Measurements from ENCODE around the gene EPN2. TPM values are rescaled to one million over a fixed set of nuclear protein-coding genes. Genes with fewer than 3 reads are reported as not detected.

Gene EPN2
- total and polyA plus RNA-seq, 4 donors: 5.6 to 23.8 (median 12.2) TPM

GRCh38 chr17:19278729-19279128, 41.6 kb downstream of the EPN2 start (continued):
- TF ChIP-seq, protein P1, sequence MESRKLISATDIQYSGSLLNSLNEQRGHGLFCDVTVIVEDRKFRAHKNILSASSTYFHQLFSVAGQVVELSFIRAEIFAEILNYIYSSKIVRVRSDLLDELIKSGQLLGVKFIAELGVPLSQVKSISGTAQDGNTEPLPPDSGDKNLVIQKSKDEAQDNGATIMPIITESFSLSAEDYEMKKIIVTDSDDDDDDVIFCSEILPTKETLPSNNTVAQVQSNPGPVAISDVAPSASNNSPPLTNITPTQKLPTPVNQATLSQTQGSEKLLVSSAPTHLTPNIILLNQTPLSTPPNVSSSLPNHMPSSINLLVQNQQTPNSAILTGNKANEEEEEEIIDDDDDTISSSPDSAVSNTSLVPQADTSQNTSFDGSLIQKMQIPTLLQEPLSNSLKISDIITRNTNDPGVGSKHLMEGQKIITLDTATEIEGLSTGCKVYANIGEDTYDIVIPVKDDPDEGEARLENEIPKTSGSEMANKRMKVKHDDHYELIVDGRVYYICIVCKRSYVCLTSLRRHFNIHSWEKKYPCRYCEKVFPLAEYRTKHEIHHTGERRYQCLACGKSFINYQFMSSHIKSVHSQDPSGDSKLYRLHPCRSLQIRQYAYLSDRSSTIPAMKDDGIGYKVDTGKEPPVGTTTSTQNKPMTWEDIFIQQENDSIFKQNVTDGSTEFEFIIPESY (IDR thresholded peaks at IDR 0.05): no peak

DNA sequence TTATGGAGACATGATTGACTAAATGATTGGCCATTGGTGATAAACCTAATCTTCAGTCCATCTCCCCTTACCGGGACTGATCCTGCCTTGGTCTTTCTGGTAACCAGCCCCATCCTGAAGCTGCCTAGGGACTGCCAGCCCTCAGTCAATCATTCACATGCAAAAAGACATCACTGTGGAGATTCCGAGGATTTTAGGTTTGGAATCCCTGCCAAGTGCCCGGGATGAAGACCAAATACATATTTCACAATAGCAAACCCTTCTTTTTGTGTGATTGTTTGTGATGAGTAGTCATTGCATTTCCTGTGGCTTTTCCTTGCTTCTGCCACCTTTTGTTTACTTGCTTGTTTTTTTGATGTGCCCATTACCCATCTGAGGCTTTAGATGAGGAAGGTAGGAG, 44.0 kb downstream of the EPN2 start:
- Histone ChIP-seq H3K9me3 (ENCODE audit: control insufficient read depth in 4 of 4, low read length in 3 of 4) (no peaks in the 10 kb centered on the region), H3K9ac (ENCODE audit: low read depth in 1 of 2, low read length in 2 of 2) (no peak overlapping the region), H3K27ac (ENCODE audit: low read depth in 1 of 2, low read length in 2 of 2) (no peak overlapping the region), H3K4me3 (ENCODE audit: low read depth in 1 of 3, low read length in 3 of 3) (no peak overlapping the region), H3K4me1 (ENCODE audit: control insufficient read depth in 4 of 4, insufficient read depth in 4 of 4, low read length in 3 of 4) (peaks cover 0 to 3% (median under 1%) of the 10 kb centered on the region in 4 donors), H3K27me3 (ENCODE audit: control insufficient read depth in 4 of 4, insufficient read depth in 4 of 4, low read length in 3 of 4) (no peaks in the 10 kb centered on the region), H3K36me3 (ENCODE audit: control insufficient read depth in 4 of 4, insufficient read depth in 3 of 4, low read depth in 1 of 4, low read length in 3 of 4) (peaks cover 0 to 5% (median under 1%) of the 10 kb centered on the region in 4 donors)
- no peak for DNase-seq (ENCODE audit: low spot score)
- TF ChIP-seq REST (IDR thresholded peaks at IDR 0.05): no peak
- no peak for TF ChIP-seq FOXA1 (IDR thresholded peaks at IDR 0.05)
- no peak for TF ChIP-seq MAX (IDR thresholded peaks at IDR 0.05)
- no peak for TF ChIP-seq ATF3 (IDR thresholded peaks at IDR 0.05)
- TF ChIP-seq YY1 (IDR thresholded peaks at IDR 0.05): no peak
- TF ChIP-seq HNF4A (conservative IDR thresholded peaks at IDR 0.05): peak in 1 of 2 donors; percentile 10
- WGBS: 28% methylated on average over 3 of the region's 3 CpGs

DNA sequence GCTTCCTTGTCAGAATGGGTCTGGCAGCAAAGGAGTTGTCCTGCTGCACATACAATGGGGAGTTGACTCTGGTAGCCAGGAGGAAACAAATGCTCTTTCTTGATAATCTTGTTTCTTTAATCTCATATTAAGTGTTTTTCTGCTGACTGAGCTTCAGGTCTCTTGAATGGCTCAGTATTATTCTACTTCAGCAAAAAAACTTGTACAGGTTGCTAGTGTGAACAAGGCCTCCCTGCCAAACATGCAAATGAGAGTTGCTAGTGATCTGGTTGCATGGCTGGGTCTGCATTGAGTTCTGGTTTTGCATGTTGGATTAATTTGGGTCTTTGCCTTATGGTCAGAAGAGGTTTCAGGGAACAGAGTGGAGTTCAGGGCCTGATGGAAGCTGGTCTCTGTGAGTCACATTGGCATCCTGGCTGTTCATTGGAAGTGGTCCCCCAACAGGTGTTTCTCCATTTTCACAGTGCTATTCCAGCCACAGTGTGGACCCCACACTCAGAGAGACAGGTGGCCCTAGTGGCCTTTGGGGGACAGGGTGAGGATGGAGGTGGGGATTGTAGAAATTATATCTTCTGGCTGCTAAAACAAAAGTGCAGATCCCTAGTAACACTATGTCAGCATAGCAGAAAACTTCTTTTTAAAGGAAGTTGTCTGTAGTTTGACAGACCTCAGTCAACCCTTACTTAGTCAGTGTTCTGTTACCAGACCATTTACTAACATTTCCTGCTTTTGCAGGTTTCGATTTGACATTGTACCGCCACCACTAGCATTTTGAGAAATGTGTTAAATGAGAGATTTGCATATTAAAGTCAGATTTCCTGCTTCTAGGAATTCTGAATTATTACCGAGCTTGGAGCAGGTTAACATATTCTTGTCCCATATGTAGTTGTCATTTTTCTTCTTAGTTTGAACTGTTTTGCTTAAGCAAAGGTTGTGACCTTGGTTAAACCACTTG, 47.1 kb downstream of the EPN2 start:
- H3K27me3 ChIP-seq (ENCODE audit: control insufficient read depth in 4 of 4, insufficient read depth in 4 of 4, low read length in 3 of 4): no peaks in the 10 kb centered on the region
- H3K36me3 ChIP-seq (ENCODE audit: control insufficient read depth in 4 of 4, insufficient read depth in 3 of 4, low read depth in 1 of 4, low read length in 3 of 4): peaks cover 0 to 5% (median under 1%) of the 10 kb centered on the region in 4 donors
- no peaks in the 10 kb centered on the region for H3K9me3 ChIP-seq (ENCODE audit: control insufficient read depth in 4 of 4, low read length in 3 of 4)
- no peak for DNase-seq (ENCODE audit: low spot score)
- TF ChIP-seq SP1 (IDR thresholded peaks at IDR 0.05): no peak
- WGBS: 80% methylated on average over 3 of the region's 3 CpGs
- H3K4me1 ChIP-seq (ENCODE audit: control insufficient read depth in 4 of 4, insufficient read depth in 4 of 4, low read length in 3 of 4): peaks cover 0 to 3% (median under 1%) of the 10 kb centered on the region in 4 donors
- no peak overlapping the region for H3K9ac ChIP-seq (ENCODE audit: low read depth in 1 of 2, low read length in 2 of 2)
- H3K27ac ChIP-seq (ENCODE audit: low read depth in 1 of 2, low read length in 2 of 2): no peak overlapping the region
- no peak overlapping the region for H3K4me3 ChIP-seq (ENCODE audit: low read depth in 1 of 3, low read length in 3 of 3)

Measured in liver (tissue), 9 donors.